LNCaP clone FGC (cell line): ENCODE results near the gene METAP2.
"Not testable (repeated sequence)": the region's sequence is repeated elsewhere in the genome, so short reads cannot be mapped to it uniquely, and the experiment has no call there.

ENCODE experiments used
- DNase-seq: peaks from one replicate; pipeline ENCODE4 v3.0.0-alpha.2; 2011; ENCODE audit warnings: low read depth
- H3K4me3 ChIP-seq: 2 replicates; pipeline ENCODE4 v1.5.1; 2011; ENCODE audit warnings: mild to moderate bottlenecking, low read depth, low read length, control low read depth
- TF ChIP-seq, protein P1 (sequence below): IDR thresholded peaks from 2 replicates; pipeline ENCODE4 v1.5.1; 2012; ENCODE audit warnings: mild to moderate bottlenecking; ENCODE audit not compliant: control insufficient read depth, insufficient read depth; ENCODE audit errors: extremely low read depth

Gene METAP2

GRCh38 chr12:95439461-95440230, 34.3 kb upstream of the METAP2 start:
- H3K4me3 ChIP-seq, result no peak overlapping the region
- DNase-seq, result no peak
- TF ChIP-seq, protein P1, sequence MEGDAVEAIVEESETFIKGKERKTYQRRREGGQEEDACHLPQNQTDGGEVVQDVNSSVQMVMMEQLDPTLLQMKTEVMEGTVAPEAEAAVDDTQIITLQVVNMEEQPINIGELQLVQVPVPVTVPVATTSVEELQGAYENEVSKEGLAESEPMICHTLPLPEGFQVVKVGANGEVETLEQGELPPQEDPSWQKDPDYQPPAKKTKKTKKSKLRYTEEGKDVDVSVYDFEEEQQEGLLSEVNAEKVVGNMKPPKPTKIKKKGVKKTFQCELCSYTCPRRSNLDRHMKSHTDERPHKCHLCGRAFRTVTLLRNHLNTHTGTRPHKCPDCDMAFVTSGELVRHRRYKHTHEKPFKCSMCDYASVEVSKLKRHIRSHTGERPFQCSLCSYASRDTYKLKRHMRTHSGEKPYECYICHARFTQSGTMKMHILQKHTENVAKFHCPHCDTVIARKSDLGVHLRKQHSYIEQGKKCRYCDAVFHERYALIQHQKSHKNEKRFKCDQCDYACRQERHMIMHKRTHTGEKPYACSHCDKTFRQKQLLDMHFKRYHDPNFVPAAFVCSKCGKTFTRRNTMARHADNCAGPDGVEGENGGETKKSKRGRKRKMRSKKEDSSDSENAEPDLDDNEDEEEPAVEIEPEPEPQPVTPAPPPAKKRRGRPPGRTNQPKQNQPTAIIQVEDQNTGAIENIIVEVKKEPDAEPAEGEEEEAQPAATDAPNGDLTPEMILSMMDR, result no peak

- no peak overlapping the region for H3K4me3 ChIP-seq
- TF ChIP-seq, protein P1, result no peak
- DNase-seq, result no peak
Observed at GRCh38 chr12:95440401-95440800, 33.6 kb upstream of the METAP2 start.

GRCh38 chr12:95443459-95443858, 30.5 kb upstream of the METAP2 start:
- no peak for DNase-seq
- TF ChIP-seq, protein P1, result no peak
- no peak overlapping the region for H3K4me3 ChIP-seq

- not testable (repeated sequence) for DNase-seq, H3K4me3 ChIP-seq
Observed at GRCh38 chr12:95445099-95445498, 28.9 kb upstream of the METAP2 start.

- H3K4me3 ChIP-seq, result no peak overlapping the region
- TF ChIP-seq, protein P1, result no peak
- DNase-seq, result no peak
Observed at GRCh38 chr12:95445884-95446505, 28.0 kb upstream of the METAP2 start.

GRCh38 chr12:95446506-95446900, 27.4 kb upstream of the METAP2 start:
- no peak overlapping the region for H3K4me3 ChIP-seq
- no peak for DNase-seq
- TF ChIP-seq, protein P1, result no peak

- H3K4me3 ChIP-seq, DNase-seq: not testable (repeated sequence)
Observed at GRCh38 chr12:95449656-95450055, 24.3 kb upstream of the METAP2 start.

- not testable (repeated sequence) for H3K4me3 ChIP-seq, DNase-seq
Observed at GRCh38 chr12:95452501-95452900, 21.5 kb upstream of the METAP2 start.

GRCh38 chr12:95453881-95454280, 20.1 kb upstream of the METAP2 start:
- H3K4me3 ChIP-seq, DNase-seq: not testable (repeated sequence)

GRCh38 chr12:95454780-95455215, 19.2 kb upstream of the METAP2 start:
- not testable (repeated sequence) for DNase-seq

GRCh38 chr12:95457605-95458004, 16.3 kb upstream of the METAP2 start:
- H3K4me3 ChIP-seq, DNase-seq: not testable (repeated sequence)

More at GRCh38 chr12:95454780-95455215, 19.2 kb upstream of the METAP2 start:
- not testable (repeated sequence) for H3K4me3 ChIP-seq
